ENCODE measurements around the gene JADE2. TPM values are rescaled to one million over a fixed set of nuclear protein-coding genes. Genes with fewer than 3 reads are reported as not detected.

Gene JADE2
- total and polyA plus RNA-seq, 2 of the 8 experiments (the other 6 are each of a cell fraction or from before 2014, with no cell fraction given), result 19.2 to 55.8 TPM

DNA sequence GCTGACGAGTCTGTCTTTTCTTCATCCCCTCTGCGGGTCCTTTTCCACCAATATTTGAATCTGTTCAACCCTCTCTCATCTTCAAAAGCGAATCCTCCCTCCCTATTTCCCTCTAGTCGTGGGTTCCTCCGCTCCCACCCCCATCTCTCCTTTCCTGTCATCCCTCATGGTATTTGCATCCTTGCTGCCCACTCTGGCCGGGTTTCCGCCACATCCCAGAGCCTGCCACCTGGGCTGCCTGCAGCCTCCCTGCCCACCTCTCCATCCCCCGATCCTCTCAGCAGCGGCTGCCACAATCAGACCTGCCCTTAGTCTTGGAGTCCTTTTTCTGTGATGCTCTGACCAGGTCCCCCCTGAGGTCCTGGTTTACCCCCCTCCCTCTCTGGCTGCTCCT, 44.9 kb downstream of the JADE2 start:
- Histone ChIP-seq H3K23ac (ENCODE audit: insufficient read length) (no peak overlapping the region), H3K79me2 (ENCODE audit: control insufficient read depth in 1 of 2, insufficient read depth in 2 of 2, low read length in 2 of 2) (no peaks in the 10 kb centered on the region; a peak in 1 of 4 replicates), H2BK120ac (replicated peaks; ENCODE audit: low read depth, low read length) (no peak overlapping the region), H4K8ac (ENCODE audit: extremely low read depth, insufficient read depth, low read length) (no peak overlapping the region), H2BK20ac (ENCODE audit: low read length) (no peak overlapping the region), H3K4ac (replicated peaks; ENCODE audit: insufficient read length, low read depth, low read length) (no peak overlapping the region), H3K9ac (replicated peaks in 1 of 4; ENCODE audit: extremely low read depth in 1 of 4, low read depth in 3 of 4, low read length in 3 of 4) (no peak overlapping the region), H3K27ac (ENCODE audit: low read depth, low read length) (no peak overlapping the region), H2BK15ac (ENCODE audit: low read length) (no peak overlapping the region), H3K56ac (replicated peaks; ENCODE audit: insufficient read length, low read depth, low read length) (no peak overlapping the region), H2BK5ac (ENCODE audit: low read depth, low read length) (peak overlapping the region; percentile 44; the same call in 1 of the 2 replicates), H3K9me3 (ENCODE audit: insufficient read depth in 2 of 2, low read depth in 1 of 2, low read length in 1 of 2) (no peaks in the 10 kb centered on the region), H2AK5ac (ENCODE audit: low read depth, low read length) (no peak overlapping the region), H3K4me1 (replicated peaks in 1 of 4; ENCODE audit: control insufficient read depth in 3 of 4, insufficient read depth in 4 of 4, low read length in 3 of 4) (no peaks in the 10 kb centered on the region), H3K4me3 (ENCODE audit: extremely low read depth in 1 of 4, insufficient read depth in 2 of 4, low read depth in 3 of 4, low read length in 4 of 4) (no peak overlapping the region), H3K27me3 (replicated peaks in 1 of 4; ENCODE audit: control insufficient read depth in 3 of 4, extremely low read depth in 1 of 4, insufficient read depth in 3 of 4, low read length in 3 of 4) (no peaks in the 10 kb centered on the region), H3K79me1 (ENCODE audit: low read depth, low read length) (peaks cover 4% of the 10 kb centered on the region; the same call in 1 of the 2 replicates), H3K18ac (ENCODE audit: extremely low read depth, low read length) (no peak overlapping the region), H3K4me2 (ENCODE audit: insufficient read depth in 1 of 2, low read depth in 2 of 2, low read length in 2 of 2) (no peak overlapping the region), H4K20me1 (replicated peaks in 1 of 2; ENCODE audit: control insufficient read depth in 1 of 2, insufficient read depth in 2 of 2, low read length in 2 of 2) (peaks cover 6 to 9% of the 10 kb centered on the region in 2 experiments), H2BK12ac (ENCODE audit: low read depth, low read length) (no peak overlapping the region), H3K23me2 (ENCODE audit: low read depth, low read length) (no peaks in the 10 kb centered on the region), H3K36me3 (ENCODE audit: control insufficient read depth in 2 of 4, insufficient read depth in 4 of 4, low read length in 3 of 4) (peaks cover 28 to 56% (median 46%) of the 10 kb centered on the region in 4 experiments), H4K5ac (ENCODE audit: insufficient read length, low read depth, low read length) (no peak overlapping the region), H3K14ac (ENCODE audit: insufficient read length) (no peak overlapping the region), H2AFZ (ENCODE audit: low read length) (no peak overlapping the region), H4K91ac (replicated peaks; ENCODE audit: insufficient read length, low read length) (no peak overlapping the region)
- TF ChIP-seq CTBP2 (IDR thresholded peaks at IDR 0.05; ENCODE audit: borderline replicate concordance, insufficient read depth, insufficient read length, low read length) (no peak), POU5F1 (IDR thresholded peaks at IDR 0.05; ENCODE audit: low read depth, low read length) (no peak), TBP (IDR thresholded peaks at IDR 0.05; ENCODE audit: low read depth, low read length) (no peak), ASH2L (IDR thresholded peaks at IDR 0.05; ENCODE audit: low read length) (no peak), RXRA (IDR thresholded peaks at IDR 0.05; ENCODE audit: insufficient read depth, low read depth, low read length) (no peak), RBBP5 (IDR thresholded peaks at IDR 0.05; ENCODE audit: borderline replicate concordance, low read depth, low read length) (no peak)
- POLR2A ChIA-PET (ENCODE audit: partially characterized antibody), result interaction anchor here (1.1 kb wide), 1 partner anchor 14 kb away, joined by 3 read pairs; no protein-coding TSS in a partner anchor
- CTCF ChIA-PET (ENCODE audit: partially characterized antibody), result interaction anchor here (0.7 to 11.6 kb wide), 2 partner anchors 10 to 17 kb away, joined by 4 to 97 read pairs; no protein-coding TSS in a partner anchor
- DNase-seq (ENCODE audit: low read depth in 1 of 2, low spot score in 2 of 2) (no peak), FAIRE-seq (no peak)
- 88% methylated on average over 9 of the region's 9 CpGs; no CpG with 5 or more reads in 1 of the 2 experiments for WGBS, 2 experiments (ENCODE audit: extremely low coverage in 1 of 2, insufficient coverage in 1 of 2, insufficient read length in 1 of 2, insufficient replicate concordance in 2 of 2, low coverage in 1 of 2, low lambda C conversion rate in 2 of 2, missing lambda C conversion rate in 1 of 2)

Measured in H1 (cell line).